ENCODE data around the gene GPR18. TPM values are rescaled to one million over a fixed set of nuclear protein-coding genes. Genes with fewer than 3 reads are reported as not detected.

Gene GPR18
- total and polyA plus RNA-seq, 4 donors = 0.21 to 1.3 (median 0.42) TPM

GRCh38 chr13:99303863-99304521 lies 45.8 kb upstream of the GPR18 start:
- Histone ChIP-seq H3K9me3 (ENCODE audit: control insufficient read depth in 4 of 4, insufficient read depth in 3 of 4, low read length in 3 of 4) (no peaks in the 10 kb centered on the region), H3K27ac (ENCODE audit: low read depth in 1 of 2, low read length in 1 of 2) (peak overlapping the region in 1 of 2 donors; percentile 38), H3K27me3 (ENCODE audit: control insufficient read depth in 3 of 3, insufficient read depth in 3 of 3, low read length in 2 of 3) (no peaks in the 10 kb centered on the region), H3K4me1 (ENCODE audit: control insufficient read depth in 5 of 5, insufficient read depth in 5 of 5, low read length in 5 of 5) (peaks cover 0 to 10% (median 2%) of the 10 kb centered on the region in 5 donors), H3K9ac (ENCODE audit: insufficient read depth in 1 of 2, low read length in 2 of 2) (no peak overlapping the region), H3K36me3 (ENCODE audit: control insufficient read depth in 4 of 4, insufficient read depth in 4 of 4, low read length in 4 of 4) (peaks cover 0 to 5% (median 2%) of the 10 kb centered on the region in 4 donors), H3K4me3 (no peak overlapping the region)
- DNase-seq = no peak
- no peak for TF ChIP-seq CTCF (IDR thresholded peaks at IDR 0.05; ENCODE audit: control extremely low read depth, extremely low read depth)
- WGBS, 2 donors = 60 to 73% methylated on average over 14 of the region's 14 CpGs
- no peak for ATAC-seq (ENCODE audit: insufficient read depth, low FRiP score)

- TF ChIP-seq CTCF (IDR thresholded peaks at IDR 0.05; ENCODE audit: control extremely low read depth, extremely low read depth) = no peak
- Histone ChIP-seq H3K36me3 (ENCODE audit: control insufficient read depth in 4 of 4, insufficient read depth in 4 of 4, low read length in 4 of 4) (peaks cover 0 to 5% (median 2%) of the 10 kb centered on the region in 4 donors), H3K4me1 (ENCODE audit: control insufficient read depth in 5 of 5, insufficient read depth in 5 of 5, low read length in 5 of 5) (peaks cover 0 to 4% (median 2%) of the 10 kb centered on the region in 5 donors), H3K27me3 (ENCODE audit: control insufficient read depth in 3 of 3, insufficient read depth in 3 of 3, low read length in 2 of 3) (no peaks in the 10 kb centered on the region), H3K9ac (ENCODE audit: insufficient read depth in 1 of 2, low read length in 2 of 2) (no peak overlapping the region), H3K9me3 (ENCODE audit: control insufficient read depth in 4 of 4, insufficient read depth in 3 of 4, low read length in 3 of 4) (no peaks in the 10 kb centered on the region), H3K4me3 (no peak overlapping the region), H3K27ac (ENCODE audit: low read depth in 1 of 2, low read length in 1 of 2) (no peak overlapping the region)
- DNase-seq (no peak), ATAC-seq (ENCODE audit: insufficient read depth, low FRiP score) (no peak)
- WGBS, 2 donors = 96 to 97% methylated on average over 8 of the region's 8 CpGs
These were observed 44.7 kb upstream of the GPR18 start for GRCh38 chr13:99302637-99303505.

DNA sequence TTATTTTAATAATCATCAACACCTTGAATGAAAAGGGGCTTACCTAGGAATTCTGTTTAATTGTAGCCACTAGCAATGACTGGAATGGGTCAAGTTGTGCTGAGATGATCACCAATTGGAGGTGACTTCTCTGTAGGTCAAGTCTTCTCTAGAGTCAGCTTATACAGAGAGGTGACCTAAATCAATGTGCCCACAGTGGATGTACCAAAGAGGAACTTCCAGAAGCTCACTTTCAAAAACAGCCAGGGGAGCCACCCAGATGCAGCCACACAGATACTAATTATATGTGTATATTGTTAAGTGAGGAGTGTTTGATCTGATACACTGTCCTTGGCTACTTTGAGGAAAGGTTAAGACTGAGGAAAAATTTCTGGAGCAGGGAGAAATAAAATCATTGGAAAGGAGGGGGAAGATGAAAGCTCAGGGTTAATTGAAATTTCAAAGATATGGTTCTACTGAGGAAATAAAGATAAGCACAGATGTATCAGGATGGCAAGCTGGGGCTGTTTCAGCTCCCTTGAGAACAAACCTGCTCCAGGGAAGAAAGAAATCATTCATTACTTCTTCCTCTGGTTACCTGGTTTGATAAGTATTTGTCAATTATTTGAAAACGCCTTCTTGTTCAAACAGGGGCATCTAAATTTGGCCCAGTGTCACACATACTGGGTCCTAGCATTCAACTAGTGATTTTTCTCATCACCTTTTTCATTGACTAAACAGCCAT lies 43.9 kb upstream of the GPR18 start:
- peaks cover 0 to 4% (median 2%) of the 10 kb centered on the region in 5 donors for H3K4me1 ChIP-seq (ENCODE audit: control insufficient read depth in 5 of 5, insufficient read depth in 5 of 5, low read length in 5 of 5)
- H3K9me3 ChIP-seq (ENCODE audit: control insufficient read depth in 4 of 4, insufficient read depth in 3 of 4, low read length in 3 of 4) = no peaks in the 10 kb centered on the region
- H3K27ac ChIP-seq (ENCODE audit: low read depth in 1 of 2, low read length in 1 of 2) = no peak overlapping the region
- H3K36me3 ChIP-seq (ENCODE audit: control insufficient read depth in 4 of 4, insufficient read depth in 4 of 4, low read length in 4 of 4) = peaks cover 0 to 5% (median 2%) of the 10 kb centered on the region in 4 donors
- no peak overlapping the region for H3K4me3 ChIP-seq
- WGBS, 2 donors = 84 to 90% methylated on average over 1 of the region's 1 CpG
- DNase-seq (no peak), ATAC-seq (ENCODE audit: insufficient read depth, low FRiP score) (no peak)
- no peak for TF ChIP-seq CTCF (IDR thresholded peaks at IDR 0.05; ENCODE audit: control extremely low read depth, extremely low read depth)
- H3K27me3 ChIP-seq (ENCODE audit: control insufficient read depth in 3 of 3, insufficient read depth in 3 of 3, low read length in 2 of 3) = no peaks in the 10 kb centered on the region
- H3K9ac ChIP-seq (ENCODE audit: insufficient read depth in 1 of 2, low read length in 2 of 2) = no peak overlapping the region
